Right lobe of liver (tissue), 6 donors: ENCODE measurements around the gene GATAD2B. TPM values are rescaled to one million over a fixed set of nuclear protein-coding genes. Genes with fewer than 3 reads are reported as not detected.

Source experiments
- ATAC-seq, 4 donors: fragments of 200-7000 bp; cut with Tn5 transposase; one replicate each; pipeline ENCODE4 v1.9.1; 2020; ENCODE audit warnings: mild to moderate bottlenecking in 4 of 4, moderate library complexity in 4 of 4
- DNase-seq, 3 donors: peaks; one replicate each; pipeline ENCODE4 v3.0.0-alpha.2; 2020
- H3K27ac ChIP-seq, 3 donors: fragments of 200-600 bp; one replicate each; pipeline ENCODE4 v1.8.0; 2022
- H3K27me3 ChIP-seq, 2 donors: fragments of 200-600 bp; one replicate each; pipeline ENCODE4 v1.8.0; 2022
- H3K36me3 ChIP-seq, 4 donors: fragments of 200-600 bp; sonication (generic) in 1 of 4; one replicate each; pipeline versions ENCODE4 v1.5.1 to v1.8.0; 2017 to 2022; ENCODE audit warnings: control low read depth in 1 of 4
- H3K4me1 ChIP-seq, 4 donors: fragments of 200-600 bp; sonication (generic) in 1 of 4; one replicate each; pipeline versions ENCODE4 v1.5.1 to v1.8.0; 2017 to 2022; ENCODE audit warnings: control low read depth in 1 of 4
- H3K4me3 ChIP-seq, 3 donors: fragments of 200-600 bp; one replicate each; pipeline ENCODE4 v1.8.0; 2022
- H3K9me3 ChIP-seq, 4 donors: fragments of 200-600 bp; sonication (generic) in 1 of 4; one replicate each; pipeline versions ENCODE4 v1.5.1 to v1.8.0; 2017 to 2022; ENCODE audit warnings: control low read depth in 1 of 4
- CTCF ChIP-seq, 4 donors: fragments of 200-600 bp in 3 of 4; fragments of 450-650 bp in 1 of 4; IDR thresholded peaks; one replicate each; pipeline versions ENCODE4 v1.5.1 to v1.8.0; 2016 to 2022; ENCODE audit warnings: antibody characterized with exemption in 4 of 4, mild to moderate bottlenecking in 2 of 4
- POLR2A ChIP-seq: fragments of 450-650 bp; IDR thresholded peaks from one replicate; pipeline ENCODE4 v1.6.1; 2017; ENCODE audit warnings: antibody characterized with exemption, mild to moderate bottlenecking
- WGBS: methylation state at CpG from one replicate; pipeline ENCODE4 v1.1.6; 2018; ENCODE audit warnings: low coverage, low lambda C conversion rate; ENCODE audit not compliant: insufficient coverage; ENCODE audit errors: missing lambda C conversion rate; 5-methylcytosine and 5-hydroxymethylcytosine counted together
- intact Hi-C, 2 donors: fragments of 100-400 bp; cut with DNase I; formaldehyde crosslinking; loops; one replicate each; pipeline versions ENCODE4 v1.11.2 to v1.14.1; 2022
- long read RNA-seq: library from polyadenylated mRNA; unstranded; transcript quantifications from one replicate; pipeline ENCODE4 v2.0.0, GENCODE V29; 2019
- total RNA-seq, 6 experiments: library from RNA; depleted of rRNA in 2 of 6; stranded (reverse); fragments of >200 nt in 2 of 6; fragmentation: NEBNext Ultra II Directional in 3 of 6; extraction: Animal tissue kit (Norgen Biotek cat#: 25700) in 3 of 6; gene quantifications; one replicate each; pipeline versions ENCODE4 v1.1.0 to v1.2.4, GENCODE V29; 2016 to 2023
- donor health status: DM: no; HTN: yes; CAD: no.
- donor health status: DM: no; HTN: no; CAD: no.
- donor health status: DM: no; HTN: no; CAD: no.
- donor health status: DM: no; HTN: yes; CAD: no.
- donor health status: DM: no; HTN: yes; CAD: no.

The GATAD2B gene
- 10 to 100 TPM in 5 of 6 experiments, 1 to 10 TPM in 1; 9.8 to 20.3 (median 16.8) TPM for total RNA-seq
- long read RNA-seq: 0 reads

GRCh38 chr1:153922972-153923925 lies at the start of gene GATAD2B:
Gene GATAD2B (minus strand): TSS chr1:153922972. CDS start chr1:153828347, 94,625 bp downstream.
- H3K9me3 ChIP-seq: no peaks in the 10 kb centered on the region
- intact Hi-C loops: loop anchor here in 1 of 2 donors (10.0 kb wide), 1 partner anchor 128 kb away; no protein-coding TSS in a partner anchor
- no peaks in the 10 kb centered on the region for H3K36me3 ChIP-seq
- no peaks in the 10 kb centered on the region for H3K27me3 ChIP-seq
- under 1% methylated on average over 35 of the region's 53 CpGs for WGBS
- H3K4me1 ChIP-seq: peaks cover 0 to 24% (median 5%) of the 10 kb centered on the region in 4 donors
- TF ChIP-seq CTCF (IDR thresholded peaks at IDR 0.05) (no peak), POLR2A (no peak)
- peak; percentile 100 for DNase-seq
- peak; percentile 94 to 98 (median 96) for ATAC-seq
- peak within 1 kb of the TSS; percentile 73 to 80 (median 76) for H3K27ac ChIP-seq
- peak within 1 kb of the TSS; percentile 66 to 84 (median 72) for H3K4me3 ChIP-seq

GRCh38 chr1:153970346-153970745 lies 47.6 kb upstream of the GATAD2B start:
- TF ChIP-seq CTCF (IDR thresholded peaks at IDR 0.05): no peak
- no peak for TF ChIP-seq POLR2A
- Histone ChIP-seq H3K27ac (no peak overlapping the region), H3K9me3 (no peaks in the 10 kb centered on the region), H3K4me3 (no peak overlapping the region), H3K27me3 (no peaks in the 10 kb centered on the region), H3K36me3 (peaks cover 0 to 18% (median 9%) of the 10 kb centered on the region in 4 donors), H3K4me1 (peaks cover 0 to 11% (median 3%) of the 10 kb centered on the region in 4 donors)
- no peak for ATAC-seq
- DNase-seq: no peak
- 80% methylated on average over 1 of the region's 2 CpGs for WGBS
- intact Hi-C loops: no loop called here

- Histone ChIP-seq H3K4me3 (no peak overlapping the region), H3K4me1 (peaks cover 0 to 19% (median 7%) of the 10 kb centered on the region in 4 donors), H3K9me3 (no peaks in the 10 kb centered on the region), H3K27ac (no peak overlapping the region), H3K36me3 (peaks cover 0 to 6% (median 2%) of the 10 kb centered on the region in 4 donors), H3K27me3 (no peaks in the 10 kb centered on the region)
- intact Hi-C loops: no loop called here
- ATAC-seq: no peak
- TF ChIP-seq CTCF (IDR thresholded peaks at IDR 0.05): no peak
- no peak for TF ChIP-seq POLR2A
- DNase-seq: no peak
- WGBS: no CpG with 5 or more reads among the region's 2 CpGs
Observed at GRCh38 chr1:153968972-153969371, 46.2 kb upstream of the GATAD2B start.

- DNase-seq: no peak
- peak overlapping the region in 1 of 3 donors; percentile 97 for H3K27ac ChIP-seq
- intact Hi-C loops: no loop called here
- 26% methylated on average over 10 of the region's 13 CpGs for WGBS
- peak overlapping the region in 2 of 3 donors; percentile 63 to 65 for H3K4me3 ChIP-seq
- peaks cover 0 to under 1% (median 0%) of the 10 kb centered on the region in 4 donors for H3K36me3 ChIP-seq
- ATAC-seq: no peak
- TF ChIP-seq CTCF (IDR thresholded peaks at IDR 0.05) (no peak), POLR2A (no peak)
- H3K9me3 ChIP-seq: no peaks in the 10 kb centered on the region
- peaks cover 0 to 19% (median 7%) of the 10 kb centered on the region in 4 donors for H3K4me1 ChIP-seq
- H3K27me3 ChIP-seq: no peaks in the 10 kb centered on the region
Observed at GRCh38 chr1:153968408-153968807, 45.6 kb upstream of the GATAD2B start.
